H1 (cell line): Measurements from ENCODE around the gene BCAS3.

ENCODE experiments used
- BACH1 ChIP-seq: IDR thresholded peaks from 2 replicates; pipeline ENCODE4 v1.6.1; 2012; ENCODE audit warnings: low read length, improper control_type of control experiment
- CTCF ChIP-seq, 3 experiments: IDR thresholded peaks; 1 replicate in 2 of 3; 2 replicates in 1 of 3; pipeline versions ENCODE4 v1.5.1 to v1.6.1; 2011; ENCODE audit warnings: low read length in 3 of 3, mild to moderate bottlenecking in 3 of 3, inconsistent platforms in 2 of 3, low read depth in 1 of 3, moderate library complexity in 1 of 3; ENCODE audit not compliant: insufficient read depth in 1 of 3; ENCODE audit errors: control extremely low read depth in 1 of 3
- POLR2A ChIP-seq, 2 experiments: IDR thresholded peaks; 1 replicate in 1 of 2; 2 replicates in 1 of 2; pipeline ENCODE4 v1.6.1; 2011; ENCODE audit warnings: low read depth in 2 of 2, low read length in 2 of 2, mild to moderate bottlenecking in 2 of 2; ENCODE audit errors: control extremely low read depth in 1 of 2
- RXRA ChIP-seq: IDR thresholded peaks from 2 replicates; pipeline ENCODE4 v1.6.1; 2011; ENCODE audit warnings: low read depth, mild to moderate bottlenecking, low read length, moderate library complexity; ENCODE audit not compliant: insufficient read depth

- no peak for TF ChIP-seq POLR2A (IDR thresholded peaks at IDR 0.05; ENCODE audit: control extremely low read depth in 1 of 2, low read depth in 2 of 2, low read length in 2 of 2)
- no peak for TF ChIP-seq CTCF (IDR thresholded peaks at IDR 0.05; ENCODE audit: control extremely low read depth in 1 of 3, insufficient read depth in 1 of 3, low read depth in 1 of 3, low read length in 3 of 3)
- no peak for TF ChIP-seq BACH1
- TF ChIP-seq RXRA = no peak
Observed at GRCh38 chr17:61299517-61300513, 622.2 kb downstream of the BCAS3 start.
